ENCODE data around the gene FOS.
A peak's percentile ranks its signal among the peaks of the same experiment; 100 is the strongest.

FOS gene

DNA sequence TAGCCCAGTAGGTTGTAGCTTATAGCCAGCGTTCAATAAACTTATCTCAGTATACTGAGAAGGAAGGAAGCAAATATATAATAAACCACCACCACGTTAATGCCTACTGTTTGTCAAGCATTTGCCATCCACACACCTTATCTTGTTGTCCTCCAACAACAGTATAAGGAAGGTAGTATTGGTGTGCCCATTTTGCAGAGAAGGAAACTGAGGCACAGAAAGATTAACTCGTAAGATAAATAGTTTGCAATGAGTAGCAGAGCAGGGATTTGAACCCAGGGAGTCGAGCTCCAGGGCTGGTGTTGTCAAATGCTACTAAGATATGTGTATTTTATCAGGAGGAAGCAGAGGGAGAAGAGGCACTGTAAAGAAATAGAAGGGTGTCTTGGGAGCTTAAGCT lies 27.8 kb upstream of the FOS start:
- DNase-seq (ENCODE audit: low spot score): no peak

GRCh38 chr14:75252254-75252837 lies 26.3 kb upstream of the FOS start:
- DNase-seq (ENCODE audit: low spot score): no peak

GRCh38 chr14:75254381-75254822 lies 24.2 kb upstream of the FOS start:
- peak; percentile 94 for DNase-seq (ENCODE audit: low spot score)

DNA sequence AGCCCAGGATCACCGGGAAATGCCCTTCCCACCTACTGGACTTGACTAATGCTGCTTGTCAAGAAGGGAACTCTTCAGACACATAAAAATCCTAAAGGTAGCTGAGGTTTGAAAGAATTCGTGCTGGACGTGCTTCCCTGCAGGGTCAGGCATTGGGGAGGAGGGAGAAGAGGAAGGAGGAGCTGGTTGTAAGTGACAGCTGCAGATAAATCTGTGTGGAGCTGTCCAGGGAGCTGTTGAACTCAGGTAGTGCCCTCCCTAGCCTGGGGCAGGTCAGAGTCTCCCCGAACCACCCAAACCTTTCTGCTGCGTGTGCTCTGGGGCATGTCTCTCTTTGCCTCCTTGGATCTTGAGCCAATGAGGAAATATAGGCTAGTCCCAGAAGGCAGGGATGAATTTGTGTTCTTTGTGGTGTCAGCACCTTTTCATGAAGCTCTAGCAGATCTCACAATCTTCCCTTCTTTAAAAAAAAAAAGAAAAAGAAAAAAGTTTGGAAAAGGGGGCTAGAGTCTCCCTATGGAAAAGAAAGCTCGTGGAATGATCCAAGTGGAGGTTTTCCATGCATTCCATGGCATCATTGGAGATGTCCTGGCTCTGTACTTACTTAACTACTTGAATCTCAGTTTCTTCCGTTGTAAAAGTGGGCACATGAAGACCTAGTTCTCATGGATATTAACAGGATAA lies 23.6 kb upstream of the FOS start:
- peak; percentile 78 for DNase-seq (ENCODE audit: low spot score)

GRCh38 chr14:75258079-75258802 lies 20.4 kb upstream of the FOS start:
- DNase-seq (ENCODE audit: low spot score): no peak

GRCh38 chr14:75258803-75259509 lies 19.7 kb upstream of the FOS start:
- DNase-seq (ENCODE audit: low spot score): peak; percentile 100

DNA sequence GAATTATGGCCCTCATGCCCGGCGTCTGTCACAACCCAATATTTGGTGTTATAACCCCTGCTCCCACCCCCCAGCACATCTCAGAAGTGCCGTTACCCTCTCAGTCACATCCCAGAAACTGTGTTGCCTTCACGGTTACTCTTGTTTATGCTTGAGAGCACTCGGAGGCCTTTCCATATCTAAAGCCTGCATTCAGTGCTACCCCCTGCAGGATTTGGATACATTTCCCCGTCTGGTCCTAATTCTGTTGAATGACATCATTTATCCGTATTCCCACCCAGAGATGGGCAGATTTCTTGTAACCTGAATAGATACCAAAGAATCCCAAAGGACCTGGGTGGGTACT lies 19.1 kb upstream of the FOS start:
- peak; percentile 39 for DNase-seq (ENCODE audit: low spot score)

- no peak for DNase-seq (ENCODE audit: low spot score)
These were observed 18.4 kb upstream of the FOS start for GRCh38 chr14:75260025-75260763.

- DNase-seq (ENCODE audit: low spot score): no peak
These were observed 16.8 kb upstream of the FOS start for GRCh38 chr14:75261820-75262219.

- no peak for DNase-seq (ENCODE audit: low spot score)
These were observed 16.0 kb upstream of the FOS start for GRCh38 chr14:75262641-75263040.

GRCh38 chr14:75264036-75264435 lies 14.6 kb upstream of the FOS start:
- no peak for DNase-seq (ENCODE audit: low spot score)

DNA sequence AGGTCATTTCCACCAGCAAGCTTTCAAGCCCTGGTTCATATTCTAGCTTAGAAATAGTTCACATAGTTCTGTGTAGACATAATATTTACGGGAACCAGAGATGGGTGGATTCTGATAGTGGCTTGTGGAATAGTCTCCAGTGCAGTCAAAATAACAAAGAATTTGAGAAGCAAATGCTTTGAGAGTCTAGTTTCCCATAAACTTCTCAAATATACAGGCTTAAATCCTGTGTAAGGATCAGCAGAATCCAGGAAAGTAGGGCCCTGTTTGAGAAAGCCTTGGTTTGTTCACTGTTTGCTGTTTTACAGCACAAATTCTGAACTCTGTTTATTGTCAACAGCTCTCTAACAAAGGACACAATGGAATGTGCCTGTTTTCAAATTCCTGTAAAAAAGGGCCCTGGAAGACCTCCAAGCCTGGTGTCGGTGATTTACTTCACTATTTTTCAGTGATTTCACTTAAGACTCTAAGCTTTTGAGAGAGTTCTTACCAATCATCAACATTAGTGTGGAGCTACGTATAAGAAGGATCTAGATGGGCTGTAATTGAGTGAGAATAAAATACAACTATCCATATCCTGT lies 11.4 kb upstream of the FOS start:
- no peak for DNase-seq (ENCODE audit: low spot score)

- DNase-seq (ENCODE audit: low spot score): no peak
These were observed 9.7 kb upstream of the FOS start for GRCh38 chr14:75268633-75269550.

- no peak for DNase-seq (ENCODE audit: low spot score)
These were observed 7.1 kb upstream of the FOS start for GRCh38 chr14:75271514-75271913.

- no peak for DNase-seq (ENCODE audit: low spot score)
These were observed 5.2 kb upstream of the FOS start for GRCh38 chr14:75273272-75274049.

DNA sequence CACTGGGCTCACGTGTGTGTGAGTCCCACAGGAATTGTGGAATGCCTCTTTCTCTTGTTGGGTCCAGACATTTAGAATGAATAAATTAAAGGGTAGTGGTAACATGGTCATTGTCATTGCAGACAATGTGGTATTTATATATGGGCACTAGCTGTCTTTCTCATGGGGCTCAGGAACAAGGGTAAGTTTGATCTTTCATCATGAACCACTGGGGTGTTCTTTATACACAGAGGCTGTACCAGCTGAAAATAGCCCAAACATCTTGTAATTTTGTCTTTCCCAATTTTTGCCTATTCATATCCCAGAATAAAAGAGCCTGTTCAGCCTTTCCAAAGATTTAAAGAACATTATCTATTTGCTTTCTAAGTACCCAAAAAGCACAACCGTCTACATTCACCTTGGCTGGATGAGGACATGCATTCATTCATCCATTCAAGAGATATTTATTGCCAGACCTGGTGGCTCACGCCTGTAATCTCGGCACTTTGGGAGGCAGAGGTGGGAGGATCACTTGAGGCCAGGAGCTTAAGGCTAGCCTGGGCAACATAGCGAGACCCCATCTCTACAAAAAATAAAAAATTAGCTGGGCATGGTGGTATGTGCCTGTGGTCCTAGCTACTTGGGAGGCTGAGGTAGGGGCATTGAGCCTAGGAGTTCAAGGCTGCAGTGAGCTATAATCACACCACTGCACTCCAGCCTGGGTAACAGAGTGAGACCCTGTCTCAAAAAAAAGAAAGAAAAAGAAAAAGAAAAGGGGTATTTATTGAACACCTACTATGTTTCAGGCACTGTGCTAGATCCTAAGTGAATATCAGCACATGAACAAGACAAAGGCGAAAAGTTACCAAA lies 4.4 kb upstream of the FOS start:
- no peak for DNase-seq (ENCODE audit: low spot score)

DNA sequence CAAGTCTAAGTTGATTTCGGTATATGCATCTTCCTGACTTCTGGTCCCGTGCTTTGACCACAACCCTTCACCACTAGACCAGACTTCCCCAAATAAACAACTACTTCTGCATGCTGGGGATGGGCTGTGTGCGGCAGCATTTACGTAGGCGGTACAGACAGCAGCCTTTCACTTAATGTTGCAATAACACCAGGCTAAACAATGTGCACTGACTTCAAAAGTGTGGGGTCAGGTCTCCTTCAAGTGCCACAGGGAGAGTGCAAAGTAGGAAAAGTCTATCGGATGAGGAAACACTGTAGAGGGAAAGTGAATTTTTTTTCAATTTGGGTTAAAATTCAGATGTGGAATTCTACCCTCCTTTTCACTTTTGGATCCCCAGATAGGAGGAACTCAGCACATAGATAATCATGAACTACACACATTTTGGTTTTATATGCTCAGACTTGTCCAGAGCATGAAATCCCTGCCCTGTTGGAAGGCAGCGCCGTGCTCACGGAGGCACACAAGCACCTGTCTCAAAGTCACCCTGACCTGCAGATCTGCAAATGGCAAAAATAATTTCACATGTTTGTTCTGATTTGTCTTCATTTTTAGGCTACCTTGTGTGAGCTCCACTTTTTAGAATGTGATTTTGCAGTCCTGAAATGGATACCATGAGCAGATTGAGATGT lies 3.6 kb upstream of the FOS start:
- DNase-seq (ENCODE audit: low spot score): peak; percentile 61

DNA sequence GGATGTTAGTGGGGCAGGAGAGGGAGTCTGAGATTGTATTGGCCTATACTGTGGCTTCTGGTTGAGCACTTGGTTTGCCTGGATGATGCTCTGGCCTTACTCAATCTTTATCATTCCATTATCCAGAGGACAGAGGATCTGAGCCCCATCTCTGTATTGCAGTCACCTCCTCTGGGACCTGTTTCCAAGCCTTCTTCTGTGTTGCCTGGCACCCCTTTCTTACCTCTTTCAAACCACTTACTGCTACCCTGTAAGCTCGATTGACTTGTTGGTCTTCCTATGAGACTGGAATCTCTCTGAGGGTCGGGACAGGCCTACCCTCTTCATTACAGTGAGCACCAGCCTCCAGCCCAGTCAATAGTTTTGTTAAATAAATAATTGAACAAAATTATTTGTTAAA lies 3.0 kb upstream of the FOS start:
- DNase-seq (ENCODE audit: low spot score): no peak

Measured in SW480 (cell line).